ENCODE results near the gene EVA1B. TPM values are rescaled to one million over a fixed set of nuclear protein-coding genes. Genes with fewer than 3 reads are reported as not detected.

EVA1B gene
- total RNA-seq, 1 donor from 2014 or later, result 88.4 TPM

DNA sequence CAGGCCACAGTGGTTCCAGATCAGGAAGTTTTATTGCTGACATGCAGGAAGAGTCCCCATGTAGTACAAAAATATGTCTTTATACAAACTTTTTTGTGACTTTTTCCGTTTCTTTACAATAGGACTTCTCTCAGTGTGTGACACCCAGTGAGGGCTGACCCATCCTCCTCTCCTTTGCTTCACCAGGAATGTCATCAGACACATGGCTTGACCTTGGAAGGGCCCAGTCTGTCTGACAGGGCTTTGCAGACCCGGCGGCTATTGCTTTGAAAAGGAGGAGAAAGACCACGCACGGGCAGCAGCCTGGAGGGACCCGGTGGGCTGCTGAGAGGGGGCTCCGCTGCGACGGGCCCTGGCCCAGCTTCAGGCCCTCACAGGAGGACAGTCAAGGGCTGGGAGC, 16.2 kb upstream of the EVA1B start:
- peaks cover 13% of the 10 kb centered on the region for H3K4me1 Mint-ChIP-seq (ENCODE audit: low read depth)
- no peaks in the 10 kb centered on the region for H3K9me3 Mint-ChIP-seq (ENCODE audit: low read depth)
- no peak for DNase-seq (ENCODE audit: low spot score)
- no peaks in the 10 kb centered on the region for H3K27me3 Mint-ChIP-seq (ENCODE audit: low read depth)
- H3K4me3 Mint-ChIP-seq (ENCODE audit: unreplicated experiment), result no peak overlapping the region
- H3K36me3 Mint-ChIP-seq (ENCODE audit: low read depth), result peaks cover 18% of the 10 kb centered on the region
- H3K27ac Mint-ChIP-seq (ENCODE audit: unreplicated experiment), result no peak overlapping the region
- no peak for TF ChIP-seq CTCF (IDR thresholded peaks at IDR 0.05)

DNA sequence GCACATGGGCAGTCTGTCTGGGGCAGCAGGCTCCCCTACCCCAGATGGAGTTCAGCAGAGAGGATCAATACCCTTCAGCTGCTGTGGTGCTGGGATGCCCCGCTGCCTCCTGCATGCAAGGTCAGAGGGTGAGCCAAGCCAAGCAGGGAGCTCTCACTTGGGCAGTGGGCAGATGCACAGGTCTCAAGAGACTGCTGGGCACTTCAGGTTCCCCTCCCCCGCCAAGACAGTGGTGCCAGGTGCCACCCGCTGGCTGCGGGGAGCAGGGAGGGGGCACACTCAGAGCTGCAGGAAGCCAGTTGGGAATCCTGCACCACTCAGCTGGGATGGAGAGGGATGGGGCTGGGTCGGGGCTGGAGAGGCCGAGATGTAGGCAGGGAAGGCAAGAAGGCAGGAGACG, 15.8 kb upstream of the EVA1B start:
- H3K36me3 Mint-ChIP-seq (ENCODE audit: low read depth), result peaks cover 15% of the 10 kb centered on the region
- H3K9me3 Mint-ChIP-seq (ENCODE audit: low read depth), result no peaks in the 10 kb centered on the region
- no peak overlapping the region for H3K4me3 Mint-ChIP-seq (ENCODE audit: unreplicated experiment)
- no peak for DNase-seq (ENCODE audit: low spot score)
- no peaks in the 10 kb centered on the region for H3K27me3 Mint-ChIP-seq (ENCODE audit: low read depth)
- peaks cover 12% of the 10 kb centered on the region for H3K4me1 Mint-ChIP-seq (ENCODE audit: low read depth)
- no peak for TF ChIP-seq CTCF (IDR thresholded peaks at IDR 0.05)
- no peak overlapping the region for H3K27ac Mint-ChIP-seq (ENCODE audit: unreplicated experiment)

DNA sequence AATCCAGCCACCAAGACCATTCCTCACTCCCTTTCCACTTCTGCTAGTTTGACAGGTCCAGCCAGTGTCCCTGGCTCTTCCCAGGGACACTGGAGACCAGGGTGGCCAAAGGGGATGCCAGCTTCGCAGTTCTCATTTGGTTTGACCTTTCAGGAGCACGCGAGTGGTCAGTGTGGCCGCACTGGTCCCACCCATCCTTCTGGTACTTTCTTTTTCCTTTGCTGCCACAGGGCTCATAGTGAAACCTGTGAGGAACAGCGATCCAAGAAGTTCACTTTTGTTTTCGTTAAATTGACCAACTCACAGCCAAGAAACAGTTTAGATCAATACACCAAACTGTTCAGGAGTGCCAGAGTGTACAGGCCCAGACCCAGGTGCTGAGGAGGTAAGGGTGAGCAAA, 14.4 kb upstream of the EVA1B start:
- Mint-ChIP-seq H3K4me1 (ENCODE audit: low read depth) (peaks cover 2% of the 10 kb centered on the region), H3K36me3 (ENCODE audit: low read depth) (peaks cover 14% of the 10 kb centered on the region), H3K4me3 (ENCODE audit: unreplicated experiment) (no peak overlapping the region), H3K9me3 (ENCODE audit: low read depth) (no peaks in the 10 kb centered on the region), H3K27ac (ENCODE audit: unreplicated experiment) (no peak overlapping the region), H3K27me3 (ENCODE audit: low read depth) (no peaks in the 10 kb centered on the region)
- DNase-seq (ENCODE audit: low spot score), result no peak
- TF ChIP-seq CTCF (IDR thresholded peaks at IDR 0.05), result no peak

GRCh38 chr1:36330940-36331339, 7.5 kb upstream of the EVA1B start:
- H3K4me1 Mint-ChIP-seq (ENCODE audit: low read depth), result peaks cover 25% of the 10 kb centered on the region
- H3K9me3 Mint-ChIP-seq (ENCODE audit: low read depth), result no peaks in the 10 kb centered on the region
- H3K36me3 Mint-ChIP-seq (ENCODE audit: low read depth), result peaks cover 2% of the 10 kb centered on the region
- no peaks in the 10 kb centered on the region for H3K27me3 Mint-ChIP-seq (ENCODE audit: low read depth)
- no peak overlapping the region for H3K4me3 Mint-ChIP-seq (ENCODE audit: unreplicated experiment)
- TF ChIP-seq CTCF (IDR thresholded peaks at IDR 0.05), result no peak
- H3K27ac Mint-ChIP-seq (ENCODE audit: unreplicated experiment), result no peak overlapping the region
- no peak for DNase-seq (ENCODE audit: low spot score)

DNA sequence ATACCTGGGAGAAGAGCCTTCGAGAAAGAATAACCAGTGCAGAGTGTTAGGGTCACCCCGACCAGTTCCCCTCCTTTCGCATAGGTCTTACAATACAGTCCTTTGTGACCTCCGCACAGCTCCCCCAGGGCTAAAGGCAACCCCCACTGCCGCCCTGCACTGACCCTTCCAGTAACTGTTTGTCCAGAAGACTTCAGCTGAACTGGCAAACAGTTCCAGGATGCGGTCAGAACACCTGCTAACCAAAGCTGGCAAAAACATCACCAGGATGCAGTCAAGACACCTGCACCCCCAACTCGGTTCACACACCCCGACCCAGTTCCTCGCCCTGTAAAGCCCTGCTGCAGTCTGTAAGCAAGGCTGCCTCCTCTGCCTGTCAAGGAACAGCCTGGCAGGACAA, 6.4 kb upstream of the EVA1B start:
- Mint-ChIP-seq H3K4me3 (ENCODE audit: unreplicated experiment) (no peak overlapping the region), H3K27ac (ENCODE audit: unreplicated experiment) (no peak overlapping the region), H3K36me3 (ENCODE audit: low read depth) (peaks cover 2% of the 10 kb centered on the region), H3K27me3 (ENCODE audit: low read depth) (no peaks in the 10 kb centered on the region), H3K4me1 (ENCODE audit: low read depth) (peaks cover 25% of the 10 kb centered on the region), H3K9me3 (ENCODE audit: low read depth) (no peaks in the 10 kb centered on the region)
- no peak for TF ChIP-seq CTCF (IDR thresholded peaks at IDR 0.05)
- no peak for DNase-seq (ENCODE audit: low spot score)
